Upper lobe of left lung (tissue), 4 donors: ENCODE measurements around the gene CD7.

Experiments used
- CTCF ChIP-seq, 6 experiments: fragments of 450-650 bp in 4 of 6; fragments of 200-600 bp in 2 of 6; sonication (generic) in 2 of 6; IDR thresholded peaks; one replicate each; pipeline ENCODE4 v1.5.1; 2016 to 2019; ENCODE audit warnings: antibody characterized with exemption in 6 of 6
- POLR2A ChIP-seq, 4 donors: fragments of 450-650 bp; IDR thresholded peaks; one replicate each; pipeline ENCODE4 v1.5.1; 2016 to 2017; ENCODE audit warnings: antibody characterized with exemption in 4 of 4, mild to moderate bottlenecking in 2 of 4
- POLR2AphosphoS5 ChIP-seq, 2 donors: sonication (generic); formaldehyde crosslinking; IDR thresholded peaks; one replicate each; pipeline ENCODE4 v1.5.1; 2017; ENCODE audit warnings: antibody characterized with exemption in 2 of 2

GRCh38 chr17:82301300-82301915 lies 16.0 kb downstream of the CD7 start:
- TF ChIP-seq POLR2A (IDR thresholded peaks at IDR 0.05) (no peak), CTCF (IDR thresholded peaks at IDR 0.05) (no peak), POLR2AphosphoS5 (IDR thresholded peaks at IDR 0.05) (no peak)
